SIG-M5 (cell line): Measurements from ENCODE around the gene ZNF471.

Source experiments
- DNase-seq: peaks from one replicate; lab custom pipeline; 2025; lab: John Stamatoyannopoulos, UW

ZNF471 gene

DNA sequence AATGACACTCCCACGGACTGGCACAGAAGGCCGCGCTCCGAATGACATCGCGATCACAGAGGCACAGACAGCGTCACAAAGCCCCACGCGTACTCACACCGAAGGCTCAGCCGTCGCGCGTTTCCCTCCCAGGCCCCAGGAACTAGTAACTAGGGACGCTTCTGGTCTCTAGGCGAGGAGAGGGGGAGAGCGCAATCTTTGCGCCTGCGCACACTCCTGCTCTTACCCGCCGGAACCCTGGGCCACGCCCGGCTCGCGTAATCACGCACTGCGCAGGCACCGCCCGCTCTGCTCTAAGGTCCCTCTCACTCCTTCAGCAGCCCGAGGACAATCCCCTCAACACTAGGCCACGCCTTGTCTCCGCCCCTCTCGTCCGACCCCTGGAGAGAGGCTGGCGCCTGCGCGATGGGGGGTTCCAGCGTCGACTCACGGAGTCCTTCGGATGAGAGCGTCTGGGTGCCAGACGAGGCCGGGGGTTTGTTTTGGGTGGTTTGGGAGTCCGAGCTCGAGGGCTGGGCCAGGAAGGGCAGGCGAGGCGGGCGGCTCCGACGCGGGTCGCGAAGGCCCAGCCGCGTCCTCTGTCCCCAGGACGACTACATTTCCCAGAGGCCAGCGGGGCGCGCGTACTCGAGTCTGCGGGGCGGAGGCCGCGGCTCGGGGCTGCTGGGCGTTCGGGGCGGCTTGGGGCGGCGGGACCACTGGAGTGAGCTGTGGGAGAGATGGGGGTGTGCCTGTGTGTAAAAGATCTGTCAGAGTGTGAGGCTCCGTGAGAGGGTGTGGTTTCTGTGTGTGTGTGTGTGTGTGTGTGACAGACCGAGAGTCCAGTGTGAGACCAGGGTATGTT is at the start of gene ZNF471:
TSS of gene ZNF471 (plus strand) at position 410 of the 844 bp plus-strand sequence. CDS start 3,717 bp downstream, outside the sequence.
- no peak for DNase-seq

GRCh38 chr19:56474308-56474707 is 33.3 kb upstream of the ZNF471 start:
- no peak for DNase-seq

- no peak for DNase-seq
Observed at GRCh38 chr19:56476093-56476492, 31.6 kb upstream of the ZNF471 start.

GRCh38 chr19:56476651-56477428 is 30.8 kb upstream of the ZNF471 start, which contains the start of gene ZNF667:
ZNF667 (minus strand) TSS chr19:56477345; CDS start chr19:56462370, 14,975 bp downstream.
- DNase-seq: no peak

- DNase-seq: no peak
Observed at GRCh38 chr19:56477429-56478338, 30.0 kb upstream of the ZNF471 start.

DNA sequence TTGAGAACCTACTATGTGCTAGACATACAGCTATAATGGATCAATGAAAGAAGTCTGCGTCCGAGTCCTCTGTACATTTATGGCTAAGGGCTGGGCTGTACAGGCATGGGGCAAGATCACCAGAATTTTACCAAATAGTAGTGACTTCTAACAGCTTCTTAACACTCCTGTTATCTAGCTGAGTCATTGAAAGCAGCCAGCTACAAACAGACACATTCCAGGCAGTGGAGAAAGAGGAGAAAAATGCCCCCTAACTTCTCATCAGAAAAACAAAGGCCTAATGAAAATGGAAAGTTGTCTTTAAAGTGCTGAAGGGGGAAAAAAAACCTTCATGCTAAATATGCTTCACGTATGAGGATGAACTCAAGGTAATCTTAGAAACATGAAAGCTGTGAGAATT is 16.3 kb upstream of the ZNF471 start:
- no peak for DNase-seq

DNA sequence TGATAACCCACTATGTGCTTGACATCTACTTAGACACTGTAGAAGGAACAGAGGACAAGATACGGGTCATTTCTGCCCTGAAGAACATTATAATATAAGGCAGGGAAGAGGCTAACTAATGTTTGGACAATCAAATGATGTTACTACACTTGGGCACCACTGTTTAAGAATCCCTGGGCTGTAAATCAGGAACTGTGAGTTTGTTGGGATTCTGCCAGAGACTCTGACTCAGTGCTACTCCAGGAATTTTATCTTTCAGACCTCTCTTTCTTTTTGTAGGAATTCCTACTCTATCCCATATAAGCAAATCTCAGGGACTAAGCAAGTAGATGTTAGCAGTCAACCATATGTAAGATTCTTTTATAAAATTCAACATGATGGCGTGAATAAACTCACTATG is 3.1 kb upstream of the ZNF471 start:
- DNase-seq: no peak

GRCh38 chr19:56508290-56508778 is 679 bp downstream of the ZNF471 start:
- DNase-seq: no peak

GRCh38 chr19:56525214-56525860 is 17.7 kb downstream of the ZNF471 start:
- DNase-seq: no peak

DNA sequence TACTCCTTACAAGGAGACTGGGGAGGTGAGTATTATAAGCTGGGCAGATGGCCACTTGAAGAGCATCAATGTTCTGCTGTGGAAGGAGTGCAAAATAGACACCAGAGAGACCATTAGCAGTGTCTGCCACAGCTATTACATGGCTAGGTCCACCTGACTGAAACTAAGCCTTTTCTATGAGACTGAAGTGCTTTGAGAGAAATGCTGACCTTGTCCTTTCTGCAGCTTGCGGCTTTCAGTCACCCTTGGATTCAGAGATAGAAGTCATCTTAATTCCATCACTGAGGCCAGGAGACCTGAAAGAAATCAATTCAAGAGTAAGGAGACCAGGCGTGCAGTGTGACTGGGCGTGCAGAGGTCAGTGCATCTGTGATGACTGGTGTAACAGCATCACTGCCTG is 29.8 kb downstream of the ZNF471 start:
- DNase-seq: no peak

- DNase-seq: no peak
Observed at GRCh38 chr19:56538254-56538760, 30.7 kb downstream of the ZNF471 start.

GRCh38 chr19:56538761-56539263 is 31.2 kb downstream of the ZNF471 start, which contains the start of gene ZFP28:
ZFP28 (plus strand) TSS chr19:56538948; CDS start chr19:56539019, 71 bp downstream.
- DNase-seq: no peak

DNA sequence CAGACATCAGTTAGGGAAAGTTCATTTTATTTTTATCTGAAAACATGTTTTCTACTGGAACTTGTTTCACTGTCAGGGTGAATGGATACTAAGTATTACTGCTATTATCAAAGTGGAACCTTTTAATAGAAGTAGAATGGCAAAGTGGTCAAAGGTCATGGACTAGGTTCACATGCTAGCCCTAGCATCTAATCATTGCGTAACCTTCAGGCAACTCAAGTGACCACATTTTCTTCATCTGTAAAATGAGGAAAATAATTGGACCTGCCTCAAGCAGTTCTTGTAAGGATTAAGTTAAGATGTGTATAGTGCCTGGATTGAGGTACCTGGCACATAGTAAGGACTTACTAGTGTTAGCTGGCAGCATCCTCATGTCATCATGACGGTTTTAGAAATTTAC is 36.1 kb downstream of the ZNF471 start:
- DNase-seq: no peak

GRCh38 chr19:56547535-56547934 is 39.9 kb downstream of the ZNF471 start:
- DNase-seq: no peak

DNA sequence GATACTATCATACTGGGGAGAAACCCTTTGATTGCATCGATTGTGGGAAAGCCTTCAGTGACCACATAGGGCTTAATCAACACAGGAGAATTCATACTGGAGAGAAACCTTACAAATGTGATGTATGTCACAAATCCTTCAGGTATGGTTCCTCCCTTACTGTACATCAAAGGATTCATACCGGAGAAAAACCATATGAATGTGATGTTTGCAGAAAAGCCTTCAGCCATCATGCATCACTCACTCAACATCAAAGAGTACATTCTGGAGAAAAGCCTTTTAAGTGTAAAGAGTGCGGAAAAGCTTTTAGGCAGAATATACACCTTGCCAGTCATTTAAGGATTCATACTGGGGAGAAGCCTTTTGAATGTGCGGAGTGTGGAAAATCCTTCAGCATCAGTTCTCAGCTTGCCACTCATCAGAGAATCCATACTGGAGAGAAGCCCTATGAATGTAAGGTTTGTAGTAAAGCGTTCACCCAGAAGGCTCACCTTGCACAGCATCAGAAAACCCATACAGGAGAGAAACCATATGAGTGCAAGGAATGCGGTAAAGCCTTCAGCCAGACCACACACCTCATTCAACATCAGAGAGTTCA is 46.7 kb downstream of the ZNF471 start:
- no peak for DNase-seq

- no peak for DNase-seq
Observed at GRCh38 chr19:56562766-56563165, 55.1 kb downstream of the ZNF471 start.

DNA sequence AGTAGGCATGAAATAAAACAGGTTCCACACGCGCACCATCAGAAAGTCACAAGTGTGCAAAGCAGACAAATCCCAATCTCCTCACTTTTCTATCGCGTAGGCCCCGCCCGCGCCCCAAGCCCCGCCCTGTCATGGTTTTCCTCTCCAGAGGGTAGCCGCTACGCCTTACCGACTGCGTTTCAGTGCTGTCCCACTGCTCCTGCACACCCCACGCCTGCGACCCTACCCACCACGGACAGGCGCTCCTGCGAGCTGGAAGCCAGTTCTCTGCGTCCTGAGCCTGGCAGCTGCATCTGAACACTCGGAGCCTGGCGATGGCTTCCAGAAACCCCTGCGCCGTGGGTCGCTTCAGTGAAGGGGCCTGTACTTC is 59.2 kb downstream of the ZNF471 start:
- no peak for DNase-seq

DNA sequence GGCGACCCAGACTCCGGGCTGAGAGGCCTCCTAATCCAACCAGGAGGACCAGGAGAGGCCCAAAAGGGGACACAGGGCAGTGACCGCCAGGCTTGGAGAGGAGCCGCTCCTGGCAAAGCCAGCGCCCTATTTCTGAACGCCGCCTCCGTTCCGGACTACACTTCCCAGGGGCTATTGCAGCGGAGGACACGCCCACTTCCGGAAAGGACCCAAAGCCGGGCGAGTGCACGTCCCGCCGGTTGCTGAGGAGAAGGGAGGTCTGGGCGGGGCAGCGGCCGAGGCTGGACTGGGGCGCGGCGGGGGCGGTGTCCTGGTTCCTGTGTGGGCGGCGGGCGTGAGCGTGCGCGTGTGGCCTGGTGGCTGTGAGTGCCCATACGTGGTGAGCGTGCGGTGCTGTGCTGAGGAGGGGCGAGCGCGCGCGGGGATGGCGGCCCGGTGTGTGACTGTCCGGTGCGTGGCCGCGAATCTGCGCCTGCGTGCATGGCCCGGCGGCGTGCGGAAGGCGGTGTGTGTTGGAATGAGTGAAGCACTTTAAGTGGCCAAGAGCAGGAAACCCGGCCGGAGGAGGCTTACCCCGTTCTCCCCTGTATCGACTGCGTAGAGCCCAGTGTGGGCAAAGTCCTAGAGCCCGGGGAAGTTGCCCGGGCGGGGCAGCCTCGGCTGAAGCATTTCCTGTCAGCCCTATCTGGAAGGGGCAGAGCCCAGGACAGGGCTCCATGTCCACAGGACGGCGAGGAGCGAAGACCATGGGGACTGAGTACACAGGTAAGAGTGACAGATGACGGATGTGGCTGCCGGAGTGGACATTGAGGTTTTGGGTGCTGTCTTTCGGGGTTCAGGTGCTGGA is 59.8 kb downstream of the ZNF471 start, which contains the start of gene ZNF470:
TSS of gene ZNF470 (plus strand) at position 195 of the 847 bp plus-strand sequence. CDS start 2,844 bp downstream, outside the sequence.
- no peak for DNase-seq

- no peak for DNase-seq
Observed at GRCh38 chr19:56572589-56572988, 64.9 kb downstream of the ZNF471 start.
